CD1c-positive myeloid dendritic cell (primary cell): ENCODE data around the gene SPATA2L.

Source experiments
- DNase-seq: peaks from one replicate; pipeline ENCODE4 v3.0.0-alpha.2; 2016; ENCODE audit errors: extremely low spot score

Gene SPATA2L

GRCh38 chr16:89727406-89728120 lies 26.1 kb upstream of the SPATA2L start:
- no peak for DNase-seq

GRCh38 chr16:89723279-89724250 lies 22.1 kb upstream of the SPATA2L start:
- DNase-seq, result peak; percentile 54

GRCh38 chr16:89722392-89723278 lies 21.1 kb upstream of the SPATA2L start:
- DNase-seq, result peak; percentile 53

- DNase-seq, result peak; percentile 80
Measured at GRCh38 chr16:89721546-89722391, 20.3 kb upstream of the SPATA2L start.

- DNase-seq, result peak; percentile 92
Measured at GRCh38 chr16:89720813-89721545, 19.5 kb upstream of the SPATA2L start, which contains the start of the genes VPS9D1 and ZNF276. VPS9D1 (minus strand) TSS chr16:89720898; CDS start chr16:89720861, 37 bp downstream. ZNF276 (plus strand) TSS chr16:89721537; CDS start chr16:89721641, 104 bp downstream.

GRCh38 chr16:89720551-89720812 lies 19.0 kb upstream of the SPATA2L start:
- peak; percentile 28 for DNase-seq

- no peak for DNase-seq
Measured at GRCh38 chr16:89717688-89718505, 16.4 kb upstream of the SPATA2L start.

GRCh38 chr16:89716916-89717687 lies 15.6 kb upstream of the SPATA2L start:
- no peak for DNase-seq

- no peak for DNase-seq
Measured at GRCh38 chr16:89716493-89716892, 15.0 kb upstream of the SPATA2L start.

GRCh38 chr16:89712274-89712781 lies 10.8 kb upstream of the SPATA2L start:
- no peak for DNase-seq

GRCh38 chr16:89711601-89712273 lies 10.2 kb upstream of the SPATA2L start:
- DNase-seq, result peak; percentile 58

- no peak for DNase-seq
Measured at GRCh38 chr16:89710709-89711564, 9.4 kb upstream of the SPATA2L start.

- DNase-seq, result peak; percentile 54
Measured at GRCh38 chr16:89709716-89710432, 8.4 kb upstream of the SPATA2L start.

- no peak for DNase-seq
Measured at GRCh38 chr16:89709166-89709565, 7.7 kb upstream of the SPATA2L start.

GRCh38 chr16:89708481-89708931 lies 7.0 kb upstream of the SPATA2L start:
- DNase-seq, result no peak

- no peak for DNase-seq
Measured at GRCh38 chr16:89707695-89708094, 6.2 kb upstream of the SPATA2L start.
